WTC11 (cell line): ENCODE data around the gene RACK1. TPM values are rescaled to one million over a fixed set of nuclear protein-coding genes. Genes with fewer than 3 reads are reported as not detected.

Experiments used
- ATAC-seq: fragments of 200-7000 bp; cut with Tn5 transposase; 2 replicates; pipeline ENCODE4 v1.10.0; 2021; ENCODE audit warnings: mild to moderate bottlenecking, moderate library complexity
- CTCF ChIA-PET: fragments of 300-600 bp; sonication (Branson Sonifier 250); formaldehyde crosslinking; loops from one replicate; lab custom pipeline; 2021; ENCODE audit warnings: antibody characterized with exemption; lab: Charles Lee
- POLR2A ChIA-PET: fragments of 350-600 bp; sonication (Branson Sonifier 250); formaldehyde crosslinking; loops from one replicate; lab custom pipeline; 2021; ENCODE audit warnings: antibody characterized with exemption; lab: Charles Lee
- DNase-seq: peaks from one replicate; pipeline ENCODE4 v3.0.0; 2021; ENCODE audit warnings: low spot score
- H3K27ac Mint-ChIP-seq: 2 replicates; pipeline ENCODE4 v1.8.0; 2021; ENCODE audit warnings: mixed read lengths
- H3K27me3 Mint-ChIP-seq: 2 replicates; pipeline ENCODE4 v1.8.0; 2021; ENCODE audit warnings: low read depth, mild to moderate bottlenecking, moderate library complexity, mixed read lengths
- H3K36me3 Mint-ChIP-seq: 2 replicates; pipeline ENCODE4 v1.8.0; 2021; ENCODE audit warnings: mixed read lengths
- H3K4me1 Mint-ChIP-seq: 2 replicates; pipeline ENCODE4 v1.8.0; 2022; ENCODE audit warnings: mixed read lengths
- H3K4me3 Mint-ChIP-seq: 2 replicates; pipeline ENCODE4 v1.8.0; 2021; ENCODE audit warnings: mild to moderate bottlenecking, moderate library complexity, mixed read lengths
- H3K9me3 Mint-ChIP-seq: 2 replicates; pipeline ENCODE4 v1.8.0; 2021; ENCODE audit warnings: mixed read lengths
- AR ChIP-seq: fragments of 250-450 bp; sonication (Bioruptor Pico); IDR thresholded peaks from 2 replicates; pipeline ENCODE4 v1.9.0; 2021; ENCODE audit warnings: mild to moderate bottlenecking
- ATF3 ChIP-seq: sonication (generic); formaldehyde crosslinking; conservative IDR thresholded peaks from 2 replicates; pipeline ENCODE4 v1.8.1; 2022; ENCODE audit warnings: mild to moderate bottlenecking, missing genetic modification reagents
- EMX1 ChIP-seq: fragments of 250-450 bp; sonication (Bioruptor Pico); IDR thresholded peaks from 2 replicates; pipeline ENCODE4 v1.8.0; 2021; ENCODE audit warnings: mild to moderate bottlenecking
- ERG ChIP-seq: fragments of 250-450 bp; sonication (Bioruptor Pico); IDR thresholded peaks from 2 replicates; pipeline ENCODE4 v1.8.0; 2021; ENCODE audit warnings: mild to moderate bottlenecking
- IRF1 ChIP-seq: sonication (generic); formaldehyde crosslinking; IDR thresholded peaks from 2 replicates; pipeline ENCODE4 v1.8.0; 2023; ENCODE audit warnings: missing genetic modification reagents
- JUN ChIP-seq: sonication (generic); formaldehyde crosslinking; IDR thresholded peaks from 2 replicates; pipeline ENCODE4 v1.8.0; 2023; ENCODE audit warnings: mild to moderate bottlenecking, missing genetic modification reagents
- MAX ChIP-seq: sonication (generic); formaldehyde crosslinking; IDR thresholded peaks from 2 replicates; pipeline ENCODE4 v1.8.0; 2022; ENCODE audit warnings: mild to moderate bottlenecking, missing genetic modification reagents
- NFATC4 ChIP-seq: fragments of 250-450 bp; sonication (Bioruptor Pico); IDR thresholded peaks from 2 replicates; pipeline ENCODE4 v1.9.0; 2021; ENCODE audit warnings: mild to moderate bottlenecking
- NR1H2 ChIP-seq: sonication (generic); formaldehyde crosslinking; IDR thresholded peaks from 2 replicates; pipeline ENCODE4 v1.9.0; 2021; ENCODE audit warnings: mild to moderate bottlenecking, moderate library complexity, missing genetic modification reagents
- PRDM15 ChIP-seq: sonication (generic); formaldehyde crosslinking; IDR thresholded peaks from 2 replicates; pipeline ENCODE4 v1.8.0; 2022; ENCODE audit warnings: missing genetic modification reagents
- PREB ChIP-seq: sonication (generic); formaldehyde crosslinking; IDR thresholded peaks from 2 replicates; pipeline ENCODE4 v1.8.1; 2022; ENCODE audit warnings: mild to moderate bottlenecking, missing genetic modification reagents, moderate library complexity, borderline replicate concordance
- PRRX2 ChIP-seq: fragments of 250-450 bp; sonication (Bioruptor Pico); IDR thresholded peaks from 2 replicates; pipeline ENCODE4 v1.8.0; 2021; ENCODE audit warnings: mild to moderate bottlenecking
- SP1 ChIP-seq: sonication (generic); formaldehyde crosslinking; conservative IDR thresholded peaks from 2 replicates; pipeline ENCODE4 v1.8.1; 2022; ENCODE audit warnings: missing genetic modification reagents
- TP53 ChIP-seq: sonication (generic); formaldehyde crosslinking; IDR thresholded peaks from 2 replicates; pipeline ENCODE4 v1.8.1; 2023; ENCODE audit warnings: mild to moderate bottlenecking, missing genetic modification reagents
- USF2 ChIP-seq: sonication (generic); formaldehyde crosslinking; IDR thresholded peaks from 2 replicates; pipeline ENCODE4 v1.8.1; 2023; ENCODE audit warnings: mild to moderate bottlenecking, missing genetic modification reagents, moderate library complexity
- ZNF138 ChIP-seq: sonication (generic); formaldehyde crosslinking; conservative IDR thresholded peaks from 2 replicates; pipeline ENCODE4 v1.8.1; 2022; ENCODE audit warnings: mild to moderate bottlenecking, moderate library complexity, missing genetic modification reagents
- ZNF263 ChIP-seq: sonication (generic); formaldehyde crosslinking; IDR thresholded peaks from 2 replicates; pipeline ENCODE4 v1.8.1; 2022; ENCODE audit warnings: low read depth, mild to moderate bottlenecking, moderate library complexity, missing genetic modification reagents
- ZNF396 ChIP-seq: fragments of 250-450 bp; sonication (Bioruptor Pico); IDR thresholded peaks from 2 replicates; pipeline ENCODE4 v1.8.0; 2021; ENCODE audit warnings: mild to moderate bottlenecking, moderate library complexity, borderline replicate concordance
- ZNF416 ChIP-seq: fragments of 250-450 bp; sonication (Bioruptor Pico); IDR thresholded peaks from 2 replicates; pipeline ENCODE4 v1.9.0; 2021; ENCODE audit warnings: mild to moderate bottlenecking, inconsistent platforms
- ZNF532 ChIP-seq: fragments of 250-450 bp; sonication (Bioruptor Pico); IDR thresholded peaks from 2 replicates; pipeline ENCODE4 v1.9.0; 2021; ENCODE audit warnings: mild to moderate bottlenecking, borderline replicate concordance
- ZNF671 ChIP-seq: fragments of 250-450 bp; sonication (Bioruptor Pico); IDR thresholded peaks from 2 replicates; pipeline ENCODE4 v1.8.0; 2021; ENCODE audit warnings: mild to moderate bottlenecking
- total RNA-seq: library from RNA; stranded (reverse); gene quantifications from 3 replicates; pipeline ENCODE4 v1.2.3, GENCODE V29; 2021

The RACK1 gene
- total RNA-seq, 1 experiment from 2014 or later, result 2,360 TPM

- POLR2A ChIA-PET, result interaction anchor here (0.8 to 1.8 kb wide), 3 partner anchors 12 to 80 kb away, joined by 3 to 7 read pairs (median 3); partner anchors contain the start of gene TRIM41
- Mint-ChIP-seq H3K27ac (peak overlapping the region; percentile 76), H3K4me3 (no peak overlapping the region)
- TF ChIP-seq NFATC4 (CRISPR knock-in tag), result peak; percentile 92
- TF ChIP-seq AR, result peak; percentile 92
- no peak for TF ChIP-seq ZNF396 (CRISPR knock-in tag)
- TF ChIP-seq IRF1 (CRISPR knock-in tag), result no peak
- TF ChIP-seq ZNF263, result no peak
- peak; percentile 89; the same call in 1 of the 2 replicates for TF ChIP-seq EMX1
- peak; percentile 89 for TF ChIP-seq ERG (CRISPR knock-in tag)
- TF ChIP-seq ZNF138 (CRISPR knock-in tag), result no peak
- no peak for TF ChIP-seq TP53 (CRISPR knock-in tag)
- no peak for TF ChIP-seq MAX
- TF ChIP-seq USF2 (CRISPR knock-in tag), result 0 out of 2 replicates have a peak, but pooled peaks have one; percentile 12
- TF ChIP-seq ZNF671 (CRISPR knock-in tag), result peak; percentile 65
- no peak for TF ChIP-seq NR1H2
- no peak for TF ChIP-seq PREB (CRISPR knock-in tag)
- peak; percentile 75 for TF ChIP-seq ZNF532 (CRISPR knock-in tag)
- peak; percentile 43; the same call in 1 of the 2 replicates for TF ChIP-seq SP1 (CRISPR knock-in tag)
- peak; percentile 39 for TF ChIP-seq PRRX2 (CRISPR knock-in tag)
- no peak for TF ChIP-seq ATF3 (CRISPR knock-in tag)
- TF ChIP-seq PRDM15 (CRISPR knock-in tag), result no peak
- peak; percentile 84 for TF ChIP-seq ZNF416 (CRISPR knock-in tag)
- no peak for TF ChIP-seq JUN (CRISPR knock-in tag)
These were observed 7.9 kb downstream of the RACK1 start for GRCh38 chr5:181235689-181236366.

More at GRCh38 chr5:181235689-181236366, 7.9 kb downstream of the RACK1 start:
- DNase-seq (no peak), ATAC-seq (peak; percentile 3)
- Mint-ChIP-seq H3K9me3 (no peaks in the 10 kb centered on the region), H3K27me3 (no peaks in the 10 kb centered on the region), H3K36me3 (peaks cover 63% of the 10 kb centered on the region), H3K4me1 (peaks cover 18% of the 10 kb centered on the region)
- CTCF ChIA-PET, result no interaction called here
